Thyroid gland (tissue), 4 donors: ENCODE data around the gene ADAMTS2. TPM values are rescaled to one million over a fixed set of nuclear protein-coding genes. Genes with fewer than 3 reads are reported as not detected.

ENCODE experiments used
- DNase-seq, 2 donors: peaks; one replicate each; pipeline ENCODE4 v3.0.0-alpha.2; 2019
- H3K27ac ChIP-seq, 3 donors: fragments of 200-600 bp; sonication (generic); 1 replicate in 2 of 3; 2 replicates in 1 of 3; pipeline ENCODE4 v1.5.1; 2016 to 2019; ENCODE audit warnings: mild to moderate bottlenecking in 1 of 3, moderate library complexity in 1 of 3
- H3K27me3 ChIP-seq: fragments of 200-600 bp; sonication (generic); one replicate; pipeline ENCODE4 v1.5.1; 2019
- H3K36me3 ChIP-seq, 2 donors: fragments of 200-600 bp; sonication (generic); one replicate each; pipeline ENCODE4 v1.5.1; 2016 to 2019
- H3K4me1 ChIP-seq, 2 donors: fragments of 200-600 bp; sonication (generic); one replicate each; pipeline ENCODE4 v1.5.1; 2017 to 2019
- H3K4me3 ChIP-seq, 3 donors: fragments of 200-600 bp; sonication (generic); replicated peaks in 1 of 3; 1 replicate in 2 of 3; 2 replicates in 1 of 3; pipeline ENCODE4 v1.5.1; 2016; ENCODE audit warnings: mild to moderate bottlenecking in 1 of 3
- H3K9me3 ChIP-seq: fragments of 200-600 bp; sonication (generic); one replicate; pipeline ENCODE4 v1.5.1; 2017
- POLR2A ChIP-seq, 2 donors: fragments of 450-650 bp; IDR thresholded peaks; one replicate each; pipeline ENCODE4 v1.6.1; 2017; ENCODE audit warnings: antibody characterized with exemption in 2 of 2, mild to moderate bottlenecking in 2 of 2, moderate library complexity in 1 of 2
- WGBS, 2 donors: methylation state at CpG; one replicate each; pipeline ENCODE4 v1.1.5; 2017; 5-methylcytosine and 5-hydroxymethylcytosine counted together
- intact Hi-C: fragments of 100-400 bp; cut with DNase I; formaldehyde crosslinking; loops from one replicate; pipeline ENCODE4 v1.15.1; 2023
- total RNA-seq, 4 donors: library from RNA; depleted of rRNA; stranded (reverse); fragments of >200 nt; gene quantifications; one replicate each; pipeline ENCODE4 v1.2.3, GENCODE V29; 2016
- TF ChIP-seq, protein P1 (sequence below), 6 experiments: fragments of 200-600 bp in 3 of 6; fragments of 450-650 bp in 3 of 6; sonication (generic) in 3 of 6; IDR thresholded peaks; one replicate each; pipeline ENCODE4 v1.5.1; 2016 to 2019; ENCODE audit warnings: antibody characterized with exemption in 6 of 6, mild to moderate bottlenecking in 2 of 6, inconsistent platforms in 1 of 6, moderate library complexity in 1 of 6

The ADAMTS2 gene
- total RNA-seq, 4 donors from 2014 or later, result 3.5 to 16.2 (median 7.3) TPM

DNA sequence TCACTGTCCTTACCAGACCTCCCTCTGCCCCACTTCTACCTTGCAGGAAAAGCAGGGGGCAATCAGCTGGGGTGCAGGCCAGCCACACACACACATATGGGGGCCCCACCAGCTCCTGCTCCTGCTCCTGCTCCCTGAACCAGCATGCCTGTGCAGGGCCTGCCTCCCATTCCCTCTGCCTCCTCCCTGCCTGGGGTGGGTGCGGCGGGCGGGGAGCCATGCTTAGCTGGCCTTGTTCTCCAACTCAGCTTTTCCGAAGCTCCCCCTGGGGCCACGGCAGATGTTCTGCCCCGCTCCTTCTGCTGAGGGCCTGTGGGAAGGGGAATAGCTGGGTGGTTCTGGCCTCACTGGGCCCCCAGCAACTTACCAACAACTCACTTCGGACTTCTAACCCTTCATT, 195.2 kb downstream of the ADAMTS2 start:
- H3K4me1 ChIP-seq, result no peaks in the 10 kb centered on the region
- no peaks in the 10 kb centered on the region for H3K9me3 ChIP-seq
- H3K36me3 ChIP-seq, result no peaks in the 10 kb centered on the region
- intact Hi-C loops, result no loop called here
- H3K27ac ChIP-seq, result no peak overlapping the region
- DNase-seq, result no peak
- TF ChIP-seq POLR2A (IDR thresholded peaks at IDR 0.05), result no peak
- TF ChIP-seq, protein P1, sequence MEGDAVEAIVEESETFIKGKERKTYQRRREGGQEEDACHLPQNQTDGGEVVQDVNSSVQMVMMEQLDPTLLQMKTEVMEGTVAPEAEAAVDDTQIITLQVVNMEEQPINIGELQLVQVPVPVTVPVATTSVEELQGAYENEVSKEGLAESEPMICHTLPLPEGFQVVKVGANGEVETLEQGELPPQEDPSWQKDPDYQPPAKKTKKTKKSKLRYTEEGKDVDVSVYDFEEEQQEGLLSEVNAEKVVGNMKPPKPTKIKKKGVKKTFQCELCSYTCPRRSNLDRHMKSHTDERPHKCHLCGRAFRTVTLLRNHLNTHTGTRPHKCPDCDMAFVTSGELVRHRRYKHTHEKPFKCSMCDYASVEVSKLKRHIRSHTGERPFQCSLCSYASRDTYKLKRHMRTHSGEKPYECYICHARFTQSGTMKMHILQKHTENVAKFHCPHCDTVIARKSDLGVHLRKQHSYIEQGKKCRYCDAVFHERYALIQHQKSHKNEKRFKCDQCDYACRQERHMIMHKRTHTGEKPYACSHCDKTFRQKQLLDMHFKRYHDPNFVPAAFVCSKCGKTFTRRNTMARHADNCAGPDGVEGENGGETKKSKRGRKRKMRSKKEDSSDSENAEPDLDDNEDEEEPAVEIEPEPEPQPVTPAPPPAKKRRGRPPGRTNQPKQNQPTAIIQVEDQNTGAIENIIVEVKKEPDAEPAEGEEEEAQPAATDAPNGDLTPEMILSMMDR (IDR thresholded peaks at IDR 0.05), result no peak
- H3K4me3 ChIP-seq, result no peak overlapping the region
- no peaks in the 10 kb centered on the region for H3K27me3 ChIP-seq
- 79 to 82% methylated on average over 3 to 7 of the region's 7 CpGs for WGBS, 2 donors

DNA sequence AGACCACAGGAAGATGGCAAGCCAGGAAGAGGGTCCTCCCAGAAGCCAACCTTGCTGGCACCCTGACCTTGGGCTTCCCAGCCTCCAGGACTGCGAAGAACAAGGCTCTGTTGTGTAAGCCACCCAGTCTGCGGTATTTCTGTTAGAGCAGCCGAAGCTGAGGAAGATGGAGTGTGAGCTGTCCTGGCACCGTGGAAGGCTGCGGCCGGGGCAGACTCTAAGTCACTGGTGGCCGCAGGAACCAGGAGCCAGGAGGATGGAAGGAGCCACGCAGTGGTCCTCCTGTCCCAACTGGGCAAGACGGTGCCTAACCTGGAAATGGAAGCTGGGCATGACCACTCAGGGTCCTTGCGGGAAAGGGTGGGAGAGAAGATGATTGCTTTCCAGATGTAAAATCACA, 196.0 kb downstream of the ADAMTS2 start:
- H3K9me3 ChIP-seq, result no peaks in the 10 kb centered on the region

DNA sequence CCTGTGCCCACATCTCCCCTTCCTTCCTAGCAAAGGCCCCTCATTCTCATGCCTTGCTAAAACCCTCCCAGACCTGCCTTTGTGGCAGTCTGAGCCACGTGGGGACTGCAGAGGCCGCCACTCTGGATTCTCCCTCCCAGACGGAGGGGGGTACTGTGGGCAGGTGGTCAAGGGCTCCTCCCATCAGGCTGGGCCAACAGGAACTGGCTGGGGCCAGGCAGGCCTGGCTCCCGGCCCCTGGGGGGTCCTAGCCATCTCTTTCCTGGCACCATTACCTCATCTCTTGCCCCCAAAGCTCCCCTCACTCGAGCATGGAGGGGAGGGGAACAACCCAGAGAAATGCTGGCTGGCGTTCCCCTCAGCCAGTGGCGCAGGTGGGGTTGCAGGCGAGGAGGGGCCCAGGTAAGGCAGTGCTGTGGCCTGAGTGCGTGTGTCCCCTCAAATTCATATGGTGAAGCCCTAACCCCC, 196.5 kb downstream of the ADAMTS2 start:
- intact Hi-C loops, result no loop called here
- no peaks in the 10 kb centered on the region for H3K27me3 ChIP-seq
- no peaks in the 10 kb centered on the region for H3K9me3 ChIP-seq
- H3K36me3 ChIP-seq, result no peaks in the 10 kb centered on the region
- H3K27ac ChIP-seq, result no peak overlapping the region
- no peak for TF ChIP-seq POLR2A (IDR thresholded peaks at IDR 0.05)
- TF ChIP-seq, protein P1 (IDR thresholded peaks at IDR 0.05), result no peak
- DNase-seq, result no peak
- no peak overlapping the region for H3K4me3 ChIP-seq
- 50 to 55% methylated on average over 4 to 6 of the region's 9 CpGs for WGBS, 2 donors
- no peaks in the 10 kb centered on the region for H3K4me1 ChIP-seq

More for the DNA sequence above, 196.0 kb downstream of the ADAMTS2 start:
- Histone ChIP-seq H3K4me1 (no peaks in the 10 kb centered on the region), H3K36me3 (no peaks in the 10 kb centered on the region), H3K27me3 (no peaks in the 10 kb centered on the region), H3K4me3 (no peak overlapping the region), H3K27ac (no peak overlapping the region)
- TF ChIP-seq, protein P1 (IDR thresholded peaks at IDR 0.05), result no peak
- DNase-seq, result no peak
- 80 to 96% methylated on average over 5 to 10 of the region's 10 CpGs for WGBS, 2 donors
- intact Hi-C loops, result no loop called here

DNA sequence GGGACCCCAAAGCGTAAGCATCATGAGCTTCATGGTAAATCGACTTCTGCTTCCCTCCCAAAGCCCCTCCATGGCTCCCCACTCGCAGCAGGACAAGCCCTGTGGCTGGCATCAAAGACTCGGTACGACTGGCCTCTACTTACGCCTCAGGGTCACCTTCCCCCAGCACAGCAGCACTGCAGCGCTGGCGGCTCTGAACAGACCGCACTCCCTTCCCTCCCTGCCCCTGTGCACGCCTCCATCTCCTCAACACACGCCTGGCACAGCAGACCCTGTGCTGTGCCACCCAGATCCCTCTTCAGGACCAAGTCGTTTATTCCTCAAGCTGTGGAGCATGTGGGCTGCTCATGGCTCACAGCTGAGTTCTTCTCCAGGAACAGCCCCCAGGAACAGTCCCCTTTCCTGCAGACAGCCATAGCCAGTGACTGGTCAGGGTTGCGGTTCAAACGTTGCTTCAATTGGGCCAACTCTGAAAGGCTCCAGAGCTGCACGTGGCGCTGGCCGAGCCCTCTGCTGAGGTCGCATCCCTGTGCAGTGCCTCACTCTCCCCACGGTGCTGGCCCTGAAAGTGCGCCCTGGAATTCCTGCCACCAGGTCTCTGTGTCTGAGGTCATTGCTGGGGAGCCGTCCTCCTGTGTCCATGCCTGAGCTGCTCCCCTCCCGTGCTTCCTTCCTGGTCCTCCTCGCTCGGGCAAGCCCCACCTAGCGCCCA, 197.1 kb downstream of the ADAMTS2 start:
- H3K4me1 ChIP-seq, result no peaks in the 10 kb centered on the region
- no peak for TF ChIP-seq POLR2A (IDR thresholded peaks at IDR 0.05)
- TF ChIP-seq, protein P1 (IDR thresholded peaks at IDR 0.05), result no peak
- no peak for DNase-seq
- no peaks in the 10 kb centered on the region for H3K27me3 ChIP-seq
- WGBS, 2 donors, result 86 to 87% methylated on average over 21 to 22 of the region's 25 CpGs
- H3K27ac ChIP-seq, result no peak overlapping the region
- no peaks in the 10 kb centered on the region for H3K9me3 ChIP-seq
- H3K4me3 ChIP-seq, result no peak overlapping the region
- intact Hi-C loops, result no loop called here
- H3K36me3 ChIP-seq, result no peaks in the 10 kb centered on the region

DNA sequence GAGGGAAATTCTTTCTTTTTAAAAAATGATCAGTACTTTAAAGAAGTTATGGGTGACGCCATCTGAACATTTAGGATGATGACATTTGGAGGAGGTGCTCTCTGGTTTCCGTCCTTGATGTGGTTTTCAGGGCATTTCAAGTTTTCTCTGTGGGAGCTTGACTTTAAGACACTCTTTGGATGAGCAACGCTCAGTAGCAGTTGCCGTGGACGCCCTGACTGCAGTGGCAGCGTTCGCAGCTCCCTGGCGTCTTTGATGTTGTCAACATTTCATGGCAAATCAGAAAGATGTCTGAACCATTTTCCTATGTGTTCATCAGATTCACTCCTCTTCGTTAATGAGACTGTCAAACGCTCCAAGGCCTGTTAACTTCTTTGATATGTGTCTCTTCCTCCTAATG, 199.0 kb downstream of the ADAMTS2 start:
- no peak overlapping the region for H3K4me3 ChIP-seq
- no peaks in the 10 kb centered on the region for H3K4me1 ChIP-seq
- no peak overlapping the region for H3K27ac ChIP-seq
- TF ChIP-seq, protein P1 (IDR thresholded peaks at IDR 0.05), result no peak
- TF ChIP-seq POLR2A (IDR thresholded peaks at IDR 0.05), result no peak
- no peak for DNase-seq
- H3K36me3 ChIP-seq, result no peaks in the 10 kb centered on the region
- H3K27me3 ChIP-seq, result no peaks in the 10 kb centered on the region
- H3K9me3 ChIP-seq, result no peaks in the 10 kb centered on the region
- WGBS, 2 donors, result 89 to 93% methylated on average over 10 of the region's 10 CpGs
- intact Hi-C loops, result no loop called here
